GM20000 (cell line): ENCODE measurements around the gene FAT2.

Experiments used
- DNase-seq: peaks from one replicate; pipeline ENCODE4 v3.0.0; 2012; ENCODE audit warnings: low spot score
- TF ChIP-seq, protein P1 (sequence below): IDR thresholded peaks from 2 replicates; pipeline ENCODE4 v1.5.1; 2012; ENCODE audit warnings: mild to moderate bottlenecking, control low read depth; ENCODE audit errors: extremely low read depth, missing control alignments

FAT2 gene

DNA sequence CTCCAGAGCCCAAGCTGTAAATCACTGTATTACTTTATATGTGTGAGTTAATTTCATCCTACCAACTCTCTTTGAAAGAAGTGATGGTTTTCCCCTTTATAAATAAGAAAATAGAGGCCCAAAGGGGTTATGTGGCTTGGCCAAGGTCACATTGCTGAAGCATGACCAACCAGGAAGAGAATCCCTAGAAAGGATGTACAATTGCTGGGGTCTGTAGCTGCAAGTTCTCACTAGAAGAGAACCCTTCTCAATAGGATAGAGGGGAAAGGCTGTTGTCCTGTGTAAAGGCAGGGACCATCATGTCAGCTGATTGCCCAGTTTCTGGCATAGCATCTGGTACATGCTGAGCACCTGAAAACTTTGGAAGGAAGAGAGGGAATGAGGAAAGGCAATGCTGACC, 39.0 kb upstream of the FAT2 start:
- TF ChIP-seq, protein P1, sequence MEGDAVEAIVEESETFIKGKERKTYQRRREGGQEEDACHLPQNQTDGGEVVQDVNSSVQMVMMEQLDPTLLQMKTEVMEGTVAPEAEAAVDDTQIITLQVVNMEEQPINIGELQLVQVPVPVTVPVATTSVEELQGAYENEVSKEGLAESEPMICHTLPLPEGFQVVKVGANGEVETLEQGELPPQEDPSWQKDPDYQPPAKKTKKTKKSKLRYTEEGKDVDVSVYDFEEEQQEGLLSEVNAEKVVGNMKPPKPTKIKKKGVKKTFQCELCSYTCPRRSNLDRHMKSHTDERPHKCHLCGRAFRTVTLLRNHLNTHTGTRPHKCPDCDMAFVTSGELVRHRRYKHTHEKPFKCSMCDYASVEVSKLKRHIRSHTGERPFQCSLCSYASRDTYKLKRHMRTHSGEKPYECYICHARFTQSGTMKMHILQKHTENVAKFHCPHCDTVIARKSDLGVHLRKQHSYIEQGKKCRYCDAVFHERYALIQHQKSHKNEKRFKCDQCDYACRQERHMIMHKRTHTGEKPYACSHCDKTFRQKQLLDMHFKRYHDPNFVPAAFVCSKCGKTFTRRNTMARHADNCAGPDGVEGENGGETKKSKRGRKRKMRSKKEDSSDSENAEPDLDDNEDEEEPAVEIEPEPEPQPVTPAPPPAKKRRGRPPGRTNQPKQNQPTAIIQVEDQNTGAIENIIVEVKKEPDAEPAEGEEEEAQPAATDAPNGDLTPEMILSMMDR, result no peak
- no peak for DNase-seq

DNA sequence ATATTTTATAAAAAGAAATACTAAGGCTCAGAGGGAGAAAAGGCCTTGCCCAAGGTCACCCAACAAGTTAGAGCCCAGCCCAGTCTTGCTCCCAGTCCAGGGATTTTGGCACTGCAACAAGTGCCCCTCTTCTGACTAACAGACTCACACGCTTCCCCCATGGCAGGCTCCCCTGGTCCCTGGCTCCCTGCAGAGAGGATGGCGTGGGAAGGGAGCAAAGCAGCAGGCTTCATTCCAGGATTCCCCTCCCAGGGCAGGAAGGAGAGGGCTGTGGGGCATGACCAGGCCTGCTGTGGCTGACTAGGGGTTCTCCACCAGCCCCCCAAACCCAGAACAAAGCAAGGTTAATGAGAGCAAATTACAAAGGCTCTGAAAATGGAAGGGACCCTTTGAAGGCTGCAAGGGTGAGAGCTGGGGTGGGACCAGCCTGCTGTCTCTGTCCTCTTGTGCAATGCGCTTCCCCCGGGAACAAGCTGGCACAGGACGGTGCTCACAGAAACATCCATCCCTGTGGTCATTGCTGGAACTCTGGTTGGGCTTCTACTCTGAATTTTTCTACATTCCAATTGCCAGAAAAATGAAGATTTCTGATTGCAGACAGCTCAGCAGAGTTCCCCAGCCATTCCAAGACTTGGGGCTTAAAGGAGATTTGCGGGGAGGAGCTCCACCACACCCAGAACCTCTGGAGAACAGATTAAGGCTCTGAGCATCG, 37.1 kb upstream of the FAT2 start:
- TF ChIP-seq, protein P1, result no peak

DNA sequence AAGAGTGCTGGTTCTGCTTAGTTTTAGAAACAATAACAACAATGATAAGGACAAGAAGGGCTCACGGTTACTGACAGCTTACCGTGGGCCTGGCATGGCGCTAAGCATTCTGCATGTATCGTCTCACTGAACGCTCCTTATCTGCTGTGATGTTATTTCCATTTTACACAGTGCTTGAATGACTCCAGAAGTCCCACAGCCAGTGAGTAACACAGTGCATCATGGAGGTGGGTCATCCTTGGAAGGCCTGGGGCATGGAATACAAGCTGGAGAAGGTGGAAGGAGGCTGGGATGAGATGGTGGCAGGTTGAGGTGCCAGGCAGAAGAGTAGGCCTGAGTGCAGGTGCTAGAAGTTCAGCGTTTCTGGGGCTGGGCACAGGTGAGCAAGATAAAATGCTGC, 36.5 kb upstream of the FAT2 start:
- TF ChIP-seq, protein P1, result no peak
- DNase-seq, result no peak

More for the DNA sequence above, 37.1 kb upstream of the FAT2 start:
- DNase-seq, result no peak

DNA sequence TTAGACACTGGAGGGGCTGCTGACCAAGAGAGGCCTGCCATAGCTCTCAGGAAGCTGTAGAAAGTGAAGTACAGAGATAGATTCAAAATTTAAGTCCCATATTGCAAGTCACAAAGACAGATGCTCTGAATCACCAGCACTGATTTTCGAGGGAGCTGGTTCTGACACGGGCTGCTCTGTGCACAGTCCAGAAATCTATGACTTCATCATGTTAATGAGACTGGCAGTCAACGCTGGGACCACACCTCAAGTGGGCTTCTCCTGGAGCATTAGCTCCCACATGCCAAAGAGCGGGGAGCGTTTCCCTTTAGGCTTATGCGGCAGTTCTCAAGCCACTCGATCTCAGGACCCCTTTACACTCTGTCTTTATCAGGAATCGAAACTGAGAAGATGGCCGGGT, 34.2 kb upstream of the FAT2 start:
- no peak for DNase-seq
- TF ChIP-seq, protein P1, result no peak

DNA sequence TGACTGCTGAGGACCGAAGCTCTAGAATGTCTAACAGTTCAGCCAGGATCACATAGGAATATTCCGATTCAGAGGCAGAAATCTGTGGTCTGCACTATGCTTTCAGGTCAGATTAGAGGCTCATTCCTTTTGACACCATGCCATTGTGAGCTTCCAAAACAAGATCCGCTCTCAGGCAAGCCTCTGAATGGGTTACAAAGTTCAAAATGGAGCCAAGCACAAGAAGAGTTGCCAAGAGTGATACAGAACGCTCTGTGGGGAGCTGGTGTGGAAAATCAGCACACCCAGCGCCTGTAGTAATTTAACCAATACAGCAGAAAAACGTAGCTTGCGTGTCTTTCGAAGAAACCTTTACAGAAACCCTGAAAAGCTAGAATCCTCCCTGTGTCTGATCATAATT, 33.3 kb upstream of the FAT2 start:
- no peak for DNase-seq
- TF ChIP-seq, protein P1, result no peak

DNA sequence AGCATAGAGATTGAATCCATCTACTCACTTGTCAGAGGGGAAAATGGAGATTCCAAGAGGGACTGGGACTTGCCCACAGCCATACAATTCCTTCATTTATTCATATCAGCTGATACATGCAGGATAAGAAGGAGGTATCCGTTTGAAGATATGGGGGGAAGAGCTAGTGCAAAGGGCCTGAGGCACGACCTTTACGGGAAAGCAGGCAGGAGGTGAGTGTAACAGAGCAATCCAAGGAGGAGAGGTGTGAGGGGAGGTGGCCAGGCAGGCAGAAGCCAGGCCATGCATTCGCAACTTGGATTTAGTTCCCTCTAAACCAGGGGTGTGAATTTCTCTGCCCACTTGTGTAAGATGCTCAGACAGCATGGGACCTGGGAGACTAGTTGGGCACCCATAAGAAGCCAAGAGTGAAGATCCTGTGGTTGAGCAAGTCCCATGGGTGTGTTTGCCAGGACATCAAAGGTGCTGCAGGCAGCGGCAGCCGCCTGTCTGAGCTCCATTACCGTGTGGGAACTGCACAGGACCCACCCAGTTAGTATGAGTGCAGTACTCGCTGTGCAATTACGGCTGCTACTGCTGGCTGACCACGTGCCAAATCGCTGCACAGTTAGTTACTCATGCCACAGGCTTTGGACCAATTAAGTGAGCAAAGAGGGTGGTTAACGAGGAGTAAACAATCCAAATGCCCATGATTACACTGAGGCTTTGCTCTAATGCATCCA, 31.4 kb upstream of the FAT2 start:
- no peak for DNase-seq

DNA sequence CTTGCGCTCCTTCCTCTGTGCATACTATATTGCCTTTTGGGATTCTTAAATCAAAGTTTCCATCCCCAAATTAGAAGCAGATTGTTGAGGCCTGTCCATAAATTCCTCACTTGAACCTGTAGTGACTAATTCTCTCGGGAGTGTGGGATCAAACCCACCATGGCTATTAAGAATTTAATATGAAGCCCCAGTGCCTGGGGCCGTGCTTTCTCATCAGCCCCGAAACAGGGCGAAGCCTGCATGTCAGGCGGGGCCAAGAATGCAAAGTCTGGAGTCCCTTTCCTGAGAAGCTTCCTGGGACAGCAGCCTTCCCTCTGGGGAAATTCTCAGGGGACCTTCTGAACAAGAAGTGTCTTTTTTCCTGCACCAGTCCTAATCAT, 29.3 kb upstream of the FAT2 start:
- no peak for DNase-seq
- TF ChIP-seq, protein P1, result no peak

More for the DNA sequence above, 31.4 kb upstream of the FAT2 start:
- TF ChIP-seq, protein P1, result no peak
